Skeletal muscle cell (primary cell): ENCODE data around the gene LRP3.

Source experiments
- DNase-seq: peaks from one replicate; pipeline ENCODE4 v3.0.0-alpha.2; 2010; ENCODE audit warnings: low read depth
- H3K4me3 ChIP-seq: 2 replicates; pipeline ENCODE4 v1.5.1; 2011; ENCODE audit warnings: low read depth, mild to moderate bottlenecking, control low read depth, low read length, moderate library complexity

Gene LRP3

DNA sequence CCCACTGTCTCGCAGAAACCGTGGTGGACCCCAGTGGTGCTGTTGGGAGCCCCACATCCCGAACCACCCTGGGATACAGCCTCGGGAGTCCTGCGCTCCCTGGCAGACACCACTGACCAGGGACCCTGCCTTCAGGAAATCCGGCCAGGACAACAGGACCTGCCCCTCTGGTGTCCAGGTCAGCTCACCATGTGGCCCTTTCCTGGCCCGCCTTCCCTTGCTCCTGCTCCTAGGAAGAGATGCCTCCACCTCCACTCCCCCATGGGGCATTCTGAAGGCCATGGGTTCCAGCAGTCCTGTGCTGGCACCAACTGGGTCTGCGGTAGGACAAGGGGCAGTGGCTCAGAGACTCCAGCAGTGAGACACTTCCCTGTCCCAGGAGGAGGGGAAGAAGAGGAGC is 54.0 kb downstream of the LRP3 start:
- no peak for DNase-seq
- no peak overlapping the region for H3K4me3 ChIP-seq

DNA sequence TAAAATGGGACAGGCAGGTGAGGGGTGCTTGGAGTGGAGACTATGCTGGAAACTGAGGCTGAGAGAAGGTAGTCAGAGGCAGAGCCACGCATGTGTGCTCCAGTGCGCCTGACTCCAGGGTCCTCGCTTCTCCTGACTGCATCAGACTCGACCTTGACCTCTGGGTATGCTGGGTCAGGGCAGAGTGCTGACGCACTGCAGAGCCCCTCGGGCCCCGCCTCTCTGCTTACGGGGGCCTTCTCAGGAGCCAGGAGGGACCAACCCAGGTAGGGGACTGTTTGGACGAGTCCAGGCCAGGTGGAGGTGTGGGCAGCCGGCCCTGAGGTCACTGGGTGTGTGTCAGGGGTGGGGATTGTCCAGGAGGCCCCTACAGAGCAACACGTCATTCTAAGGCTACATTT is 54.4 kb downstream of the LRP3 start:
- DNase-seq: no peak

DNA sequence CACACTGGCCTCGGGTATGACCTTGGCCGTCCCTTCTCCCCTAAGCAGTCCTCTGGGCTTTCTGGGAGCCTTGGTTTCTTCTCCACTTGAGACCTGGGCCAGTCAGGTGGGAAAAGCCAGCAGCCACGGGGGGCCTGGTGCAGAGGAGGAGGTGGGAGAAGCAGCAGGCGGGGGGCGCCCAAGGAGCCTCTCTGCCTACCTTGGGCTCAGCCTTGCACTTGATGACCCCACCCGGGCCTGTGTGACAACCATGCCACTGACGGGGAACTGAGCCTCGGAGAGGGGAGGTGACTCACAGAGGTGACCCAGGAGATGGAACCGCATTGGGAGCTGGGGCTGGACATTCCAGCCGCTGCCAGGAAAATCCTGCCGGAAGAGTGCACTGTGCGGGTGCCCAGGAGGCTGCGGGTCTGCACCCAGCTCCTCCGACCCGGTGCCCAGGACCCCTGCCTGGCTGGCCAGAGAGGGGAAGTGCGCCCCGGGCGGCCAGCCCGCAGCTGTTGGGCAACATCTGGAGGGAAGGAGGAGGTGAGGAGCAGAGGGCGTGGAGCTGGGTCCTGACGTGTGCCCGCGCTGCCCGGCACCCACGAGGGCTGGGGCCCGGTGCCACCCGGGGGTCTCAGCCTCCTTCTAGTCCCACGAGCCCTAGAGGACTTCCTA is 55.0 kb downstream of the LRP3 start:
- no peak overlapping the region for H3K4me3 ChIP-seq
- DNase-seq: no peak

More for the DNA sequence above, 54.4 kb downstream of the LRP3 start:
- H3K4me3 ChIP-seq: no peak overlapping the region

DNA sequence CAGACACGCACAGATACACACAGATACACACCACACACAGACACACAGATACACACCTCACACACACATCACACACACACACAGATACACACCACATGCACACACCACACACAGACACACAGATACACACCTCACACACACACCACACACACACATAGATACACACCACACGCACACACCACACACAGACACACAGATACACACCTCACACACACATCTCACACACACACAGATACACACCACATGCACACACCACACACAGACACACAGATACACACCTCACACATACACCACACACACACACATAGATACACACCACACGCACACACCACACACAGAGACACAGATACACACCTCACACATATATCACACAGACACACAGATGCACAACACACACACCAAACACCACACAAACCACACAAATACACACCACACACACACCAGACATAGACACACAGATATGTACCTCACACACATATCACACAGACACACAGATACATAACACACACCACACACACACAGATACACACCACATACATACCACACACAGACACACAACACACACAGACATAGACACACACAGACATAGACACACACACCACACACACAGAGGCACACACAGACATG is 55.7 kb downstream of the LRP3 start:
- H3K4me3 ChIP-seq: no peak overlapping the region
- no peak for DNase-seq

DNA sequence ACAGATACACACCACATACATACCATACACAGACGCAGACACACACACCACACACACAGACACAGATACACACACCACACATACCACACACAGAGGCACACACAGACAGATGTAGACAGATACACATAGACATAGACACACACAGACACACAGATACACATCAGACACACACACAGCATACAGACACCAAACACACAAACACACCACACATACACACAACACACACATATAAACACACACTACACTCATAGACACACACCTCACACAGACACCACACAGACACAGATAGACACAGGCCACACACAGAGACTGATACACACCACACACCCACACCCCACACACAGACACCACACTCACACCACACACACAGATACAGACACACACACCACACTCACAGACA is 56.4 kb downstream of the LRP3 start:
- no peak for DNase-seq
- H3K4me3 ChIP-seq: no peak overlapping the region

DNA sequence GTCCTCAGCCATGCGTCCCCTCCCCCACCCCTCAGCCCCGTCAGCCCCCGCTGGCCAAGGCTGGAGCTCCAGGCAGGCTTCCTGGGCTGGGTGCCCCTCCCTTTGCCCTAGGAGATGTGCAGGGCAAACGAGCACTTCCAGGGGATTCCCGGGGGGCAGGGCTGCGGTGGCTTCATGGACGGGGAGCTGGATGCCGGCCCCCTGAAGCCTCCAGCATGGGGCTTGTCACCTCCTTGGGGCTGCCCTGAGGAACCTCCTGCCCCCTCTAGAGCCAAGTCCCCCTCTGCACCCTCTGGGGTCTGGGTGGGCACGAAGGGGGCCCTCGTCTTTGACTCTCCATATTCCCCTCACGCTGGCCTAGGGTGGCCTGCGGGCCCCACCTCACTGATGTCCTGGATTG is 56.9 kb downstream of the LRP3 start:
- H3K4me3 ChIP-seq: no peak overlapping the region
- no peak for DNase-seq

DNA sequence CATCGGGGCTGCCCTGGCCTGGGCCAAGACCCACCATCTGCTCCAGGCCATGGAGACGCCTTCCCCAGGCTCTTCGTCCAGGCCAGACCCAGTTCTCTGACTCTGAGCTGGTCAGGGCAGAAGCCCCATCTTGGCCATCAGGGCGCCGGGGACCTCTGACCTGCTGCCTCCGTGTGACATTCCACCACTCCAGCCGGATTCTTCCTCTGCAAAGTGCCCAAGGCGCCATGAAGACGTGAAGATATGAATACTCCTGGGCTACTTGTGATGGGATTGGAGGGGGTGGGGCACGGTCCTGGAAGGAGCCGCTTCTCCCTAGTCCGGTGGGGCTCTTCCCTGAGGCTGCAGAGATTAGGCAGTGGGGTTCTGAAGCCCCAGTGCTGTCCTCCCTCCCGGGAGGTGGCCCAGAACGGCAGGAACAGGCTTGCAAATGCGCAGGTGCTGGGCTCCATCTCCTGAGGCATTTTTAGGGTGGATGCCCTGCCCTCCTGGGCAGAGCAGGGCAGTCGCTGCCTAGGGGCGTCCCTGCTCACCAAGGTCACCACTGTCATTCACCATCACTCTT is 57.5 kb downstream of the LRP3 start:
- DNase-seq: no peak
- no peak overlapping the region for H3K4me3 ChIP-seq

DNA sequence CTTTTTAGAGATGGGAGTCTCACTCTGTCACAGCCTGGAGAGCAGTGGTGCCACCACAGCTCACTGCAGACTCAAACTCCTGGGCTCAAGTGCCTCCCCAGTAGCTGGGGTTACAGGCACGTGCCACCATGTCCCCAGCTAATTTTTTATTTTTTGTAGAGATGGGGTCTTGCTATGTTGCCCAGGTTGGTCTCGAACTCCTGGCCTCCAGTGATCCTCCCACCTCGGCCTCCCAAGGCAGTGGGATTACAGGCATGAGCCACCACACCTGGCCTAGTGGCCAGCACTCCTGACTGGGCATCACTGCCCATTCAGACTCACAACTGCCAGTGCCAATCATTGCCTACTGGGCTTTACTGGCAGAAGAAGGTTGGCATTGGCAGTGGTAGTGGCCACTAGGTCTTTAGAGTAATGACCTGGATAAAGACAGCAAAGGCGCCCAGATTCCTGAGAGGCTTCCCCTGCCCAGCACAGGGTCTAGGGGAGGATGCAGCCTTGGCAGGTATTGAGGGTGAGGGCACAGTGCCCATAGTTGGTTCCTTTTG is 58.4 kb downstream of the LRP3 start:
- DNase-seq: no peak
- no peak overlapping the region for H3K4me3 ChIP-seq

DNA sequence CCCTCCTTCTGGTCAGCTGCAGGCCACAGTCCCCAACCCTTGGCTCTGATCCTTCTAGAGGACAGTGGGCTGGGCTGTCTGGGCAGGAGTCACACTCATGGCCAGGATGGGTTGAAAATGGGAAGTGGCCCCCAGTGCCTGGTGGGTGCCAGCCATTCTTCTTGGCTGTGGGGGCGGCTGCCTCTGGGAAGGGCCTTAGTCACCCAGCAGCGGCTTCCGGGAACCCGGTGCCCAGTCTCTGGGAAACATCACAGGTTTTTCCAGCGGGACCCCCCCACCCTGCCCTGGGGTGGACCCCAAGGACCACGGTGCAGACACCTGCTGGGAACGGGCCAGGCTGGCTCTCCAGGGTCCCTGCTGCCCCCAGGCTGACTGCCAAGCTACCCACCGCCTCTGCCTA is 58.8 kb downstream of the LRP3 start:
- no peak for DNase-seq
- no peak overlapping the region for H3K4me3 ChIP-seq

DNA sequence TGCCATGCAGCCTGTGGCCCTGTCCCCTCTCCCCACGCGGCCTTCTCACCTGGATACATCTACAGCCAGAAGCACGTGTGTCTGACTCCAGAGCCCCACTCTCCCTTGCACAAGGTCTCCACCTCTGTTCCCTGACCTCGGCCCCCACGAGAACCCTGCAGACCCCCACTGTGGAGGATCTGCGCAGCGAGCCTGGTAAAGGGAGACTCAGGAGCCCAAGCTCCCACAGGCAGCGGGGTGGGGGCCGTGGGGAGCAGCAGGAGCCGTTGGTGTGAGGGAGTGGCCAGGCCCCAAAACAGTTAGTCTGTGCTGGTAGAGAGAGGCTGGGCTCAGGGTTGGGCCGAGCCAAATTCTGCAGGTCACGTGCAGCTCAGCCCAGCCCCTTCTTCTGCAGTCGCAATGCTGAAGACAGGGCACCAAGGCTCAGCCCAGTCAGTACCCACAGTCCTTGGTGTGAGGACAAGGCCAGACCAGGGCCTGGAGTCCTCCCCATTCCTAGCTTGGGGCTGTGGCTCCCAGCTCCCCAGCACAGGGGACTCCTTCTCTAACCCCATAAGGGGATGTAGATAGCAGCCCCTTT is 60.2 kb downstream of the LRP3 start:
- no peak for DNase-seq
- H3K4me3 ChIP-seq: no peak overlapping the region

DNA sequence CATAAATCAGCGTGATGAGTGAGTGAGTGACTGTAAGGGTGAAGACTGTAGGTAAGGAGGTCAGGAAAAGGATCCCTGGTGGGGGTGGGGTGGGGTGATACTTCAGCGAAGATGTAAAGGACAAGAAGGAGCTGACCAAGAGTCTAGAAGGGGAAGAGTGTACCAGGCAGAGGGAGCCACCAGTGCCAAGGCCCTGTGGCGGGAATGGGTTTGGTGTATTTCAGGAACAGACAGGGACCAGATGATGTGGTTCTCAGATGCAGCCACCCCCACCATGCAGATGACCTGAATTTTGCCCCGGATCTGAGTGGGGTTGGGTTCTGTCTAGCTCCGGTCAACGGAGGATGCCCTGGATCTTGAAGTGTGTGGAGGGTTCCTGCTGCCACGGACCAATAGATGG is 61.7 kb downstream of the LRP3 start:
- H3K4me3 ChIP-seq: no peak overlapping the region
- no peak for DNase-seq

DNA sequence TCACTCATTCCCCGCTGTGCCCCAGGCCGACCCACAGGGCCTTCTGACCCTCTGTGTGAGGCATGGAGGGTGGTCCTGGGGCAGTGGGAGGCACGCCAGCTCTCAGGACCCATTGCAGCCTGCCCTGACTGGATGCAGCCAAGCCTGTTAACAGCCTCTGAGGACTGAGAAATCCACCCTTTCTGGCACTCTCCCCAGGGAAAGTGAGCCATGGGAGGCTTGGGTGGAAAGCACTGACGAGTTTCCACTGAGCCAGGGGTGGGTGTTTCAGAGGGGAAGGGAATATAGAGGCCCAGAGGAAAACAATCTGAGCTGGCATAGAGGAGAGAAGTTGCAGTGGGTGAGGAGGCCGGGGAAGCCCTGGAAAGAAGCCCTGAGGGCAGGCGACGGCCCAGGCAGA is 62.1 kb downstream of the LRP3 start:
- no peak for DNase-seq
- H3K4me3 ChIP-seq: no peak overlapping the region

DNA sequence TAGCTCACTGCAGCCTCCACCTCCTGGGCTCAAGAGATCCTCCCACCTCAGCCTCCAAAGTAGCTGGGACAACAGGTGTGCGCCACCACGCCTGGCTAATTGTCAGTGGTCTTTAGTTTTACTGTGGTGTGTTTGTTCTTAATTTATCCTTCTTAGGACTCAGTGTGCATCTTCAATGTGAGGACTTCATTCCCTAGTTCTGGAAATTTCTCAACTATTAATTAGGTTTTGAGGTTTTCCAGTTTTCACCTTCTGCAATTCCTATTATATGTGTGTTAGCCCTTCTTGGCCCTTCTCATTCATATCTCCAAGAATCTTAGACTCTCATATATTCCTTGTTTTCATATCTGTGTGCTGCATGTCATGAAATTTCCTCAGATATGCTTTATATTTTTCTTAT is 63.7 kb downstream of the LRP3 start:
- DNase-seq: no peak
- H3K4me3 ChIP-seq: no peak overlapping the region
